ENCODE measurements around the gene AUTS2. TPM values are rescaled to one million over a fixed set of nuclear protein-coding genes. Genes with fewer than 3 reads are reported as not detected.

The AUTS2 gene
- total RNA-seq, 2 experiments from 2014 or later = 16.9 to 17.7 TPM

GRCh38 chr7:70018700-70019099 lies 420.4 kb downstream of the AUTS2 start:
- Mint-ChIP-seq H3K27ac (no peak overlapping the region), H3K27me3 (no peaks in the 10 kb centered on the region), H3K36me3 (ENCODE audit: low read depth) (no peaks in the 10 kb centered on the region), H3K4me3 (no peak overlapping the region), H3K4me1 (no peaks in the 10 kb centered on the region), H3K9me3 (no peaks in the 10 kb centered on the region)
- POLR2A ChIA-PET = no interaction called here
- DNase-seq = no peak
- CTCF ChIA-PET = no interaction called here

GRCh38 chr7:70027867-70028266 lies 429.6 kb downstream of the AUTS2 start:
- ChIA-PET CTCF (no interaction called here), POLR2A (no interaction called here)
- Mint-ChIP-seq H3K9me3 (no peaks in the 10 kb centered on the region), H3K4me1 (no peaks in the 10 kb centered on the region), H3K4me3 (no peak overlapping the region), H3K36me3 (ENCODE audit: low read depth) (no peaks in the 10 kb centered on the region), H3K27me3 (no peaks in the 10 kb centered on the region), H3K27ac (no peak overlapping the region)
- no peak for DNase-seq

GRCh38 chr7:70028620-70029019 lies 430.3 kb downstream of the AUTS2 start:
- Mint-ChIP-seq H3K4me1 (no peaks in the 10 kb centered on the region), H3K9me3 (no peaks in the 10 kb centered on the region), H3K27me3 (no peaks in the 10 kb centered on the region), H3K27ac (no peak overlapping the region), H3K36me3 (ENCODE audit: low read depth) (no peaks in the 10 kb centered on the region), H3K4me3 (no peak overlapping the region)
- ChIA-PET CTCF (no interaction called here), POLR2A (no interaction called here)
- DNase-seq = no peak

- Mint-ChIP-seq H3K9me3 (no peaks in the 10 kb centered on the region), H3K27me3 (no peaks in the 10 kb centered on the region), H3K36me3 (ENCODE audit: low read depth) (no peaks in the 10 kb centered on the region), H3K4me3 (no peak overlapping the region), H3K4me1 (no peaks in the 10 kb centered on the region), H3K27ac (no peak overlapping the region)
- ChIA-PET CTCF (no interaction called here), POLR2A (no interaction called here)
- no peak for DNase-seq
Observed at GRCh38 chr7:70029993-70030392, 431.7 kb downstream of the AUTS2 start.

GRCh38 chr7:70030745-70031144 lies 432.5 kb downstream of the AUTS2 start:
- Mint-ChIP-seq H3K27ac (no peak overlapping the region), H3K4me3 (no peak overlapping the region), H3K9me3 (no peaks in the 10 kb centered on the region), H3K27me3 (no peaks in the 10 kb centered on the region), H3K4me1 (no peaks in the 10 kb centered on the region), H3K36me3 (ENCODE audit: low read depth) (no peaks in the 10 kb centered on the region)
- ChIA-PET CTCF (no interaction called here), POLR2A (no interaction called here)
- no peak for DNase-seq

GRCh38 chr7:70031245-70031644 lies 433.0 kb downstream of the AUTS2 start:
- ChIA-PET POLR2A (no interaction called here), CTCF (no interaction called here)
- H3K4me3 Mint-ChIP-seq = no peak overlapping the region
- H3K9me3 Mint-ChIP-seq = no peaks in the 10 kb centered on the region
- DNase-seq = no peak
- no peak overlapping the region for H3K27ac Mint-ChIP-seq
- H3K27me3 Mint-ChIP-seq = no peaks in the 10 kb centered on the region
- no peaks in the 10 kb centered on the region for H3K4me1 Mint-ChIP-seq
- H3K36me3 Mint-ChIP-seq (ENCODE audit: low read depth) = no peaks in the 10 kb centered on the region

GRCh38 chr7:70032649-70033048 lies 434.4 kb downstream of the AUTS2 start:
- no peak for DNase-seq
- no peaks in the 10 kb centered on the region for H3K27me3 Mint-ChIP-seq
- no peak overlapping the region for H3K4me3 Mint-ChIP-seq
- ChIA-PET CTCF (no interaction called here), POLR2A (no interaction called here)
- no peaks in the 10 kb centered on the region for H3K9me3 Mint-ChIP-seq
- H3K27ac Mint-ChIP-seq = no peak overlapping the region
- H3K36me3 Mint-ChIP-seq (ENCODE audit: low read depth) = no peaks in the 10 kb centered on the region
- H3K4me1 Mint-ChIP-seq = no peaks in the 10 kb centered on the region

- no peak overlapping the region for H3K27ac Mint-ChIP-seq
- H3K27me3 Mint-ChIP-seq = no peaks in the 10 kb centered on the region
- no peaks in the 10 kb centered on the region for H3K36me3 Mint-ChIP-seq (ENCODE audit: low read depth)
- DNase-seq = no peak
- H3K4me3 Mint-ChIP-seq = no peak overlapping the region
- H3K4me1 Mint-ChIP-seq = no peaks in the 10 kb centered on the region
- ChIA-PET CTCF (no interaction called here), POLR2A (no interaction called here)
- no peaks in the 10 kb centered on the region for H3K9me3 Mint-ChIP-seq
Observed at GRCh38 chr7:70033226-70033625, 435.0 kb downstream of the AUTS2 start.

GRCh38 chr7:70034999-70035398 lies 436.7 kb downstream of the AUTS2 start:
- Mint-ChIP-seq H3K9me3 (no peaks in the 10 kb centered on the region), H3K27ac (no peak overlapping the region), H3K36me3 (ENCODE audit: low read depth) (no peaks in the 10 kb centered on the region), H3K4me3 (no peak overlapping the region), H3K27me3 (no peaks in the 10 kb centered on the region), H3K4me1 (no peaks in the 10 kb centered on the region)
- DNase-seq = no peak
- ChIA-PET CTCF (no interaction called here), POLR2A (no interaction called here)

GRCh38 chr7:70035519-70035918 lies 437.2 kb downstream of the AUTS2 start:
- POLR2A ChIA-PET = no interaction called here
- no peak overlapping the region for H3K27ac Mint-ChIP-seq
- no peaks in the 10 kb centered on the region for H3K9me3 Mint-ChIP-seq
- CTCF ChIA-PET = no interaction called here
- no peaks in the 10 kb centered on the region for H3K27me3 Mint-ChIP-seq
- H3K4me3 Mint-ChIP-seq = no peak overlapping the region
- no peaks in the 10 kb centered on the region for H3K4me1 Mint-ChIP-seq
- DNase-seq = no peak
- no peaks in the 10 kb centered on the region for H3K36me3 Mint-ChIP-seq (ENCODE audit: low read depth)

- no peak for DNase-seq
- Mint-ChIP-seq H3K27me3 (no peaks in the 10 kb centered on the region), H3K27ac (no peak overlapping the region), H3K4me3 (no peak overlapping the region), H3K36me3 (ENCODE audit: low read depth) (no peaks in the 10 kb centered on the region), H3K9me3 (no peaks in the 10 kb centered on the region), H3K4me1 (no peaks in the 10 kb centered on the region)
- ChIA-PET POLR2A (no interaction called here), CTCF (no interaction called here)
Observed at GRCh38 chr7:70035955-70036354, 437.7 kb downstream of the AUTS2 start.

GRCh38 chr7:70036695-70037094 lies 438.4 kb downstream of the AUTS2 start:
- no peak for DNase-seq
- ChIA-PET POLR2A (no interaction called here), CTCF (no interaction called here)
- no peaks in the 10 kb centered on the region for H3K9me3 Mint-ChIP-seq
- H3K27ac Mint-ChIP-seq = no peak overlapping the region
- H3K36me3 Mint-ChIP-seq (ENCODE audit: low read depth) = no peaks in the 10 kb centered on the region
- no peaks in the 10 kb centered on the region for H3K27me3 Mint-ChIP-seq
- H3K4me1 Mint-ChIP-seq = no peaks in the 10 kb centered on the region
- H3K4me3 Mint-ChIP-seq = no peak overlapping the region

GRCh38 chr7:70037171-70037933 lies 439.1 kb downstream of the AUTS2 start:
- no peaks in the 10 kb centered on the region for H3K9me3 Mint-ChIP-seq

GRCh38 chr7:70040051-70040450 lies 441.8 kb downstream of the AUTS2 start:
- Mint-ChIP-seq H3K9me3 (no peaks in the 10 kb centered on the region), H3K36me3 (ENCODE audit: low read depth) (no peaks in the 10 kb centered on the region), H3K4me3 (no peak overlapping the region), H3K4me1 (no peaks in the 10 kb centered on the region), H3K27ac (no peak overlapping the region), H3K27me3 (no peaks in the 10 kb centered on the region)
- ChIA-PET CTCF (no interaction called here), POLR2A (no interaction called here)
- DNase-seq = no peak

More at GRCh38 chr7:70037171-70037933, 439.1 kb downstream of the AUTS2 start:
- no peak overlapping the region for H3K4me3 Mint-ChIP-seq
- H3K4me1 Mint-ChIP-seq = no peaks in the 10 kb centered on the region
- no peak overlapping the region for H3K27ac Mint-ChIP-seq
- no peaks in the 10 kb centered on the region for H3K27me3 Mint-ChIP-seq
- ChIA-PET POLR2A (no interaction called here), CTCF (no interaction called here)
- no peak for DNase-seq
- no peaks in the 10 kb centered on the region for H3K36me3 Mint-ChIP-seq (ENCODE audit: low read depth)
